Osteoblast (primary cell): ENCODE results near the gene GDA. TPM values are rescaled to one million over a fixed set of nuclear protein-coding genes. Genes with fewer than 3 reads are reported as not detected.

Experiments used
- DNase-seq: peaks from one replicate; pipeline ENCODE4 v3.0.0; 2011; ENCODE audit warnings: low spot score, mixed read lengths; ENCODE audit not compliant: insufficient read length; ENCODE audit errors: missing footprints
- H2AFZ ChIP-seq: 2 replicates; pipeline ENCODE4 v1.6.0; 2011; ENCODE audit warnings: mild to moderate bottlenecking, low read length
- H3K27ac ChIP-seq: 2 replicates; pipeline ENCODE4 v1.5.1; 2011; ENCODE audit warnings: mild to moderate bottlenecking, low read depth, low read length, moderate library complexity
- H3K27me3 ChIP-seq: 2 replicates; pipeline ENCODE4 v1.6.0; 2012; ENCODE audit warnings: mild to moderate bottlenecking, control low read depth, inconsistent platforms, low read length, moderate library complexity; ENCODE audit not compliant: insufficient read depth
- H3K36me3 ChIP-seq: 2 replicates; pipeline ENCODE4 v1.5.1; 2011; ENCODE audit warnings: mild to moderate bottlenecking, low read length, control low read depth, moderate library complexity; ENCODE audit not compliant: insufficient read depth
- H3K4me1 ChIP-seq: 2 replicates; pipeline ENCODE4 v1.5.1; 2011; ENCODE audit warnings: mild to moderate bottlenecking, low read length, control low read depth, moderate library complexity; ENCODE audit not compliant: insufficient read depth
- H3K4me2 ChIP-seq: 2 replicates; pipeline ENCODE4 v1.6.0; 2011; ENCODE audit warnings: mild to moderate bottlenecking, low read length; ENCODE audit not compliant: insufficient read depth
- H3K4me3 ChIP-seq: fragments of 200-600 bp; sonication (generic); 3 replicates; pipeline ENCODE4 v1.5.1; 2012; ENCODE audit warnings: mild to moderate bottlenecking, low read length, inconsistent platforms; ENCODE audit not compliant: insufficient read depth
- H3K79me2 ChIP-seq: 2 replicates; pipeline ENCODE4 v1.6.0; 2012; ENCODE audit warnings: mild to moderate bottlenecking, low read length, control low read depth, inconsistent platforms; ENCODE audit not compliant: insufficient read depth
- H3K9me3 ChIP-seq: 2 replicates; pipeline ENCODE4 v1.5.1; 2011; ENCODE audit warnings: low read depth, low read length, control low read depth
- H4K20me1 ChIP-seq: 2 replicates; pipeline ENCODE4 v1.6.0; 2012; ENCODE audit warnings: mild to moderate bottlenecking, low read length, control low read depth; ENCODE audit not compliant: insufficient read depth
- total RNA-seq: library from RNA; depleted of rRNA; stranded (reverse); fragments of >200 nt; gene quantifications from 2 replicates; pipeline ENCODE4 v1.2.3, GENCODE V29; 2012
- TF ChIP-seq, protein P1 (sequence below): IDR thresholded peaks from 2 replicates; pipeline ENCODE4 v1.5.1; 2011; ENCODE audit warnings: mild to moderate bottlenecking, low read depth, low read length, moderate library complexity; ENCODE audit errors: extremely low read depth

Gene GDA
- total RNA-seq, 1 donor: not detected

DNA sequence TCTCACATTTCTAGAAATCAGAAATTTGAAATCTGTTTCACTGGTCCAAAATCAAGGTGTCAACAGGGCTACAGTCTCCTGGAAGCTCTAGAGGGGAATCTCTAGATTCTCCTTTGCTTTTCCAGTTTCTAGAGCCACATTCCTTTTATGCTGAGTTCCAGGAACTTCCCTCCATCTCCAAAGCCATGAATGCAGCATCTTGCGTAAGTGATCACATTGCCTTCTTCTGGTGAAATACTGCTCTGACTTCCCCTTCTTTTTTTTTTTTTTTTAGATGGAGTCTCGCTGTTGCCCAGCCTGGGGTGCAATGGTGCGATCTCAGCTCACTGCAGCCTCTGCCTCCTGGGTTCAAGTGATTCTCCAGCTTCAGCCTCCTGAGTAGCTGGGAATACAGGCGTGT lies 23.8 kb downstream of the GDA start:
- Histone ChIP-seq H3K4me2 (no peak overlapping the region), H2AFZ (no peak overlapping the region), H3K36me3 (no peaks in the 10 kb centered on the region), H3K79me2 (no peaks in the 10 kb centered on the region), H3K27ac (no peak overlapping the region), H3K4me1 (no peaks in the 10 kb centered on the region), H3K4me3 (no peak overlapping the region), H4K20me1 (no peaks in the 10 kb centered on the region), H3K27me3 (no peaks in the 10 kb centered on the region), H3K9me3 (no peaks in the 10 kb centered on the region)
- DNase-seq: peak; percentile 46
- TF ChIP-seq, protein P1, sequence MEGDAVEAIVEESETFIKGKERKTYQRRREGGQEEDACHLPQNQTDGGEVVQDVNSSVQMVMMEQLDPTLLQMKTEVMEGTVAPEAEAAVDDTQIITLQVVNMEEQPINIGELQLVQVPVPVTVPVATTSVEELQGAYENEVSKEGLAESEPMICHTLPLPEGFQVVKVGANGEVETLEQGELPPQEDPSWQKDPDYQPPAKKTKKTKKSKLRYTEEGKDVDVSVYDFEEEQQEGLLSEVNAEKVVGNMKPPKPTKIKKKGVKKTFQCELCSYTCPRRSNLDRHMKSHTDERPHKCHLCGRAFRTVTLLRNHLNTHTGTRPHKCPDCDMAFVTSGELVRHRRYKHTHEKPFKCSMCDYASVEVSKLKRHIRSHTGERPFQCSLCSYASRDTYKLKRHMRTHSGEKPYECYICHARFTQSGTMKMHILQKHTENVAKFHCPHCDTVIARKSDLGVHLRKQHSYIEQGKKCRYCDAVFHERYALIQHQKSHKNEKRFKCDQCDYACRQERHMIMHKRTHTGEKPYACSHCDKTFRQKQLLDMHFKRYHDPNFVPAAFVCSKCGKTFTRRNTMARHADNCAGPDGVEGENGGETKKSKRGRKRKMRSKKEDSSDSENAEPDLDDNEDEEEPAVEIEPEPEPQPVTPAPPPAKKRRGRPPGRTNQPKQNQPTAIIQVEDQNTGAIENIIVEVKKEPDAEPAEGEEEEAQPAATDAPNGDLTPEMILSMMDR: no peak

GRCh38 chr9:72185561-72185960 lies 36.3 kb downstream of the GDA start:
- H3K27ac ChIP-seq: no peak overlapping the region
- no peaks in the 10 kb centered on the region for H3K27me3 ChIP-seq
- H3K4me2 ChIP-seq: no peak overlapping the region
- H3K79me2 ChIP-seq: no peaks in the 10 kb centered on the region
- H3K36me3 ChIP-seq: no peaks in the 10 kb centered on the region
- no peaks in the 10 kb centered on the region for H3K9me3 ChIP-seq
- H3K4me3 ChIP-seq: no peak overlapping the region
- H4K20me1 ChIP-seq: no peaks in the 10 kb centered on the region
- TF ChIP-seq, protein P1: no peak
- no peaks in the 10 kb centered on the region for H3K4me1 ChIP-seq
- DNase-seq: no peak
- H2AFZ ChIP-seq: no peak overlapping the region

DNA sequence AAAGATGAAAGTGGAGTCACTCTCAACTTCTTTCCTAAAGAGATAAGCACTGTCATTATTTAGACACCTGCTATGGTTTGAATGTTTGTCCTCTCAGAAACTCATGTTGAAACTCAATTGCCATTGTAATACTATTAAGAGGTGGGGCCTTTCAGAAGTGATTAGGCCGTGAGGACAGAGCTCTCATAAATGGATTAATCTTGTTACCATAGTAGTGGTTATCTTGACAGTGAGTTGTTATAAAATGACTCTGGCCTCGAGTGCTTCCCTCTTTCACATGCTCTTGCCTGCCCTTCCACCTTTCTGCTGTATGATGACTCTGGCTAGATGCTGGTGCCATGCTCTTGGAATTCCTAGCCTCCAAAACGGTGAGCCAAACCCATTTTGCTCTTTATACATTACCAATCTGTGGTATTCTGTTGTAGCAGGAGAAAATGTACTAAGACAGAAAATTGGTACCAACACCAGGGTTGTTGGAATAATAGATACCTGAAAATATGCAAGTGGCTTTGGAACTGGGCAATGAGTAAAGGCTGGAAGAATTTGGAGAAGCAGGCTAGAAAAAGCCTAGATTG lies 38.0 kb downstream of the GDA start:
- Histone ChIP-seq H3K4me3 (no peak overlapping the region), H3K27ac (no peak overlapping the region), H3K27me3 (no peaks in the 10 kb centered on the region), H3K9me3 (no peaks in the 10 kb centered on the region), H3K36me3 (no peaks in the 10 kb centered on the region), H3K79me2 (no peaks in the 10 kb centered on the region), H3K4me2 (no peak overlapping the region), H4K20me1 (no peaks in the 10 kb centered on the region), H2AFZ (no peak overlapping the region), H3K4me1 (no peaks in the 10 kb centered on the region)
- TF ChIP-seq, protein P1: no peak
- DNase-seq: no peak

GRCh38 chr9:72188232-72188631 lies 39.0 kb downstream of the GDA start:
- no peaks in the 10 kb centered on the region for H3K36me3 ChIP-seq
- TF ChIP-seq, protein P1: no peak
- no peaks in the 10 kb centered on the region for H4K20me1 ChIP-seq
- no peaks in the 10 kb centered on the region for H3K79me2 ChIP-seq
- no peaks in the 10 kb centered on the region for H3K9me3 ChIP-seq
- H3K4me3 ChIP-seq: no peak overlapping the region
- no peak overlapping the region for H2AFZ ChIP-seq
- DNase-seq: no peak
- no peak overlapping the region for H3K4me2 ChIP-seq
- H3K4me1 ChIP-seq: no peaks in the 10 kb centered on the region
- no peaks in the 10 kb centered on the region for H3K27me3 ChIP-seq
- H3K27ac ChIP-seq: no peak overlapping the region
